Measurements from ENCODE around the gene TAF10.

The TAF10 gene

DNA sequence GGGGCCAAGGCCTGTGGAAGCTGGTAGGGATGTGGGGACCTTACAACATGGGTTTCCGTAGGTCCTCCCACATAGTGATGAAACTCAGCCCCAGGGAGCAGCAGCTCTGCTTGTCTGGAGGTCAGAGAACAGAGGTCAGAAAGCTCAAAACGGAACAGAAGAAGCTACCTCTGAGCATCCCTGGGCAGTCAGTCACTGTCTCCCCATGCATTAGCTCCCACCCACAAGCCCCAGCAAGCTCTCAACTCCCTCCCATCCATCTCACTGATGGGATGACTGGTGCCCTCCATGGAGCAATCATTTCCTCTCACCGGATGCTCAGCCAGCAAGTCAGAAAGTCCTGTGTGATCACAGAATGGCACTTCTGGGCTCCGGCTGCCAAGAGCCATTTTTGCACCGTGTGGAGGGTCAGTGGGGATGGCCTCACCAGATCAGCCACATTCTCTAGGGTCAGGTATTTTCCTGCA lies 5.3 kb upstream of the TAF10 start:
- CTCF ChIA-PET = interaction anchor here (1.3 to 2.9 kb wide), 5 partner anchors 10 to 238 kb away, joined by 4 to 20 read pairs (median 14); partner anchors contain the start of genes ILK, MRPL17 and RRP8
- POLR2A ChIA-PET = interaction anchor here (2.6 kb wide), 1 partner anchor 13 kb away, joined by 10 read pairs; the partner anchor contains the start of gene ILK
- DNase-seq (ENCODE audit: extremely low spot score) = no peak

DNA sequence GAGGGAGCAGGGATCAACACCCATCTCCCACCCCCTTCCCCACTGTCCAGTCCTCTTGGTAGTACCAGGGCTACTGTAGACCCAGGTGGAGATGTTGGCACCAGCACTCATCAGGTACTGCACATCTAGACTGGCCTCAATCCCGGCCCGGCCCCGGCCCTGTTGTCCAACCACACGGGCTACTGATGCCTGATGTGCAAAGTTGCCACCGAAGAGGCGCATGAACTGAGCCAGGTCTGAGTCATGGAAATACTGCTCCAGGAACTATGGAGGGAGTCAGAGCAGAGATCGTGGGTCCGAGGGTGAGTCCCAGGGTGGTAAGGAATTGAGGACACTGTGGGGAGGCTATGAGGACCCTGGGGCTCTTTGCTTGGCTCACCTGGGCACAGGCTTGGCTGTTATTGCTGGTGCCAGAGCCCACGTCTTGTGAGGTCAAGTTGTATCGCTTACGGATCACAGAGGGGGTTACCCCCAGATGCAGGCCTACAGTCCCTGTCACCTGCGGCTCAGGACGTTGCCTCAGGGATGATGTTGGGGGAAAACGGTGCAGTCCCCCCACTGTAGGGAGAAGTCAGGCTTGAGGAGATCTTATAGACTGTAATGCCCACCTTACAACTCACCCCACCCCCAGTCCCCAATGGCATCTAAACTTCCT lies 4.7 kb upstream of the TAF10 start:
- POLR2A ChIA-PET = no interaction called here
- CTCF ChIA-PET = interaction anchor here (1.1 to 2.9 kb wide), 3 partner anchors 9 to 237 kb away, joined by 3 to 20 read pairs (median 14); partner anchors contain the start of genes ILK and RRP8
- no peak for DNase-seq (ENCODE audit: extremely low spot score)
- TF ChIP-seq CTCF (IDR thresholded peaks at IDR 0.05; ENCODE audit: control extremely low read depth, extremely low read depth, low read depth, missing control alignments) = no peak

More for the DNA sequence above, 5.3 kb upstream of the TAF10 start:
- TF ChIP-seq CTCF (IDR thresholded peaks at IDR 0.05; ENCODE audit: control extremely low read depth, extremely low read depth, low read depth, missing control alignments) = no peak

DNA sequence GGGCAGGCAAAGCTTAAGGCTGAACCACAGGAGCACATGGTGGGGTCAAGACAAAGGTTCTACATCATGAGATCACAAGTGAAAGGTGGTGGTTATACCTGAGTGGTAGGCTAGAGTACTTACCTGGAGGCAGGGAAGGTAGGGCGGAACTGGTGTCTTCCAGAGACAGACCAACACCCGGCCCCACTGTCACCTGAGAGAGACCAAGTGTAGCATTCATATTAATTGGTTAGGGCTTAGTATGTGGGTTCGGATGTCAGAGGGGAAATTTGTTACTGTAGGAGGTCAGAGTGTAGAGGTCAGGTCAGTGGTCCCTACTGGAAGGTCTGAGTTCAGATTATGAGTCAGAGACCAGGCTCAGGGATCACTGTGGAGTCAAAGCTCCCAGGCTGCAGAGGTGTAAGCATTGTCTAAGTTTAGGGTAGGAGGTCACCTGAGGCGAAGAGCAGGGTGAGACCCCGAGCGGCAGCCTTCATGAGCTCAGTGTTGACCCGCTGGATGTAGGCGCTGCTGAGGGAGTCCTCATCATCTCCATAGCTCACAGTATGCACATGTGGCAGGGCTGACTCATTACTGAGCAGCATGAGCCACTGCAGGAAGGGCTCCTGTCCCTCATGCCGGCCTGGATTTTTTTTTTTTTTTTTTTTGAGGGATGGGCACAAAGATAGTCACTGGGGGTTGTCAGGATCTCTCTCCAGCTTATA lies 4.0 kb upstream of the TAF10 start:
- CTCF ChIA-PET = interaction anchor here (1.1 to 1.4 kb wide), 2 partner anchors 51 to 237 kb away, joined by 3 to 4 read pairs; no protein-coding TSS in a partner anchor
- no peak for TF ChIP-seq CTCF (IDR thresholded peaks at IDR 0.05; ENCODE audit: control extremely low read depth, extremely low read depth, low read depth, missing control alignments)
- POLR2A ChIA-PET = no interaction called here
- DNase-seq (ENCODE audit: extremely low spot score) = no peak

DNA sequence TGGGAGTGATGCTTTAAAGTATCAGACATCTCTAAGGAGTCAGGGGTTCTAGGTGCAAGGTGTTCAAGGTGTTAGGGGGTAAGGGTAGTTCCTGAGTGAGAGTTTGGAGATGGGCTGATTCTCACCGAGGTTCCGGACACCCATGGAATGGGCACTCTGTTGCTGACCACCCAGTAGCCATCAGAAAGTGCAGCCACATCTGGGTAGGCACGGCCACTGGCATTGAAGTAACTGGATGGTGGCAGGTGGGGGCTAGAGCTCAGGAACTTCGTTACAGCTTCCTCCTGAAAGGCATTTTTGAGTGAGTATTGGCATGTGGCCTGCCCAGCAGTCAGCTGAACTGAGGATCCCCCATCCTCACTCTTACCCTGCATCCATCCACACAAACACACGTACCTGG lies 3.0 kb upstream of the TAF10 start:
- TF ChIP-seq CTCF (IDR thresholded peaks at IDR 0.05; ENCODE audit: control extremely low read depth, extremely low read depth, low read depth, missing control alignments) = no peak
- POLR2A ChIA-PET = no interaction called here
- CTCF ChIA-PET = interaction anchor here (1.4 kb wide), 1 partner anchor 52 kb away, joined by 4 read pairs; no protein-coding TSS in a partner anchor
- no peak for DNase-seq (ENCODE audit: extremely low spot score)

GRCh38 chr11:6614446-6614845 lies 2.4 kb upstream of the TAF10 start:
- no peak for TF ChIP-seq CTCF (IDR thresholded peaks at IDR 0.05; ENCODE audit: control extremely low read depth, extremely low read depth, low read depth, missing control alignments)
- DNase-seq (ENCODE audit: extremely low spot score) = no peak
- ChIA-PET POLR2A (no interaction called here), CTCF (no interaction called here)

- ChIA-PET POLR2A (interaction anchor here (1.5 kb wide), 1 partner anchor 9 kb away, joined by 5 read pairs; no protein-coding TSS in a partner anchor), CTCF (interaction anchor here (0.9 to 2.2 kb wide), 7 partner anchors 10 to 234 kb away, joined by 3 to 9 read pairs (median 5); partner anchors contain the start of gene MRPL17)
- DNase-seq (ENCODE audit: extremely low spot score) = no peak
- no peak for TF ChIP-seq CTCF (IDR thresholded peaks at IDR 0.05; ENCODE audit: control extremely low read depth, extremely low read depth, low read depth, missing control alignments)
These were observed 1.5 kb upstream of the TAF10 start for GRCh38 chr11:6613496-6613895.
